GM12864 (cell line): ENCODE data around the gene UQCR10.

Source experiments
- DNase-seq: peaks from one replicate; pipeline ENCODE4 v3.0.0-alpha.2; 2011; ENCODE audit warnings: low read depth
- H3K4me3 ChIP-seq: 2 replicates; pipeline ENCODE4 v1.5.1; 2011; ENCODE audit warnings: mild to moderate bottlenecking, low read depth, low read length, control low read depth
- TF ChIP-seq, protein P1 (sequence below): IDR thresholded peaks from 2 replicates; pipeline ENCODE4 v1.5.1; 2011; ENCODE audit warnings: low read depth, mild to moderate bottlenecking, moderate library complexity, low read length, control low read depth, inconsistent platforms; ENCODE audit errors: missing control alignments

UQCR10 gene

DNA sequence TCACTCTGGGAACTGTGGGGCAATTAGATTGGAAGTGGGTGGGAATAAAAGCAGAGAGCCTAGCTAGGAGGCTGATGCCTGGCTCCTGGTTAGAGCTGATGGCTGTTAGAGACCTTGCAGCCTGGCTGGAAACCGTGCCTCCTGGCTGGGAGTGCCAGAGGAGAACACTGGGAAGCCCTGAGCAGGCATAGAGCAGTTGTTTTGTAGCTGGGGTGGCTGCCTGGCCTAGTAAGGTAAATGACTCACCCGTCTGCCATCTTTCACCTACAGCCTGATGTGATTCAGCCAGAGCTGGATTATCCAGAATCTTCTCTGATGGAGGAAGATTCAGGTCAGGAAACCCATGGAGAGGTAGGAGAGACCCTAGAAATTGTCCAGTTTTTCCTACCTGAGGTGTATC lies 6.1 kb downstream of the UQCR10 start:
- TF ChIP-seq, protein P1, sequence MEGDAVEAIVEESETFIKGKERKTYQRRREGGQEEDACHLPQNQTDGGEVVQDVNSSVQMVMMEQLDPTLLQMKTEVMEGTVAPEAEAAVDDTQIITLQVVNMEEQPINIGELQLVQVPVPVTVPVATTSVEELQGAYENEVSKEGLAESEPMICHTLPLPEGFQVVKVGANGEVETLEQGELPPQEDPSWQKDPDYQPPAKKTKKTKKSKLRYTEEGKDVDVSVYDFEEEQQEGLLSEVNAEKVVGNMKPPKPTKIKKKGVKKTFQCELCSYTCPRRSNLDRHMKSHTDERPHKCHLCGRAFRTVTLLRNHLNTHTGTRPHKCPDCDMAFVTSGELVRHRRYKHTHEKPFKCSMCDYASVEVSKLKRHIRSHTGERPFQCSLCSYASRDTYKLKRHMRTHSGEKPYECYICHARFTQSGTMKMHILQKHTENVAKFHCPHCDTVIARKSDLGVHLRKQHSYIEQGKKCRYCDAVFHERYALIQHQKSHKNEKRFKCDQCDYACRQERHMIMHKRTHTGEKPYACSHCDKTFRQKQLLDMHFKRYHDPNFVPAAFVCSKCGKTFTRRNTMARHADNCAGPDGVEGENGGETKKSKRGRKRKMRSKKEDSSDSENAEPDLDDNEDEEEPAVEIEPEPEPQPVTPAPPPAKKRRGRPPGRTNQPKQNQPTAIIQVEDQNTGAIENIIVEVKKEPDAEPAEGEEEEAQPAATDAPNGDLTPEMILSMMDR: no peak
- H3K4me3 ChIP-seq: no peak overlapping the region
- no peak for DNase-seq

DNA sequence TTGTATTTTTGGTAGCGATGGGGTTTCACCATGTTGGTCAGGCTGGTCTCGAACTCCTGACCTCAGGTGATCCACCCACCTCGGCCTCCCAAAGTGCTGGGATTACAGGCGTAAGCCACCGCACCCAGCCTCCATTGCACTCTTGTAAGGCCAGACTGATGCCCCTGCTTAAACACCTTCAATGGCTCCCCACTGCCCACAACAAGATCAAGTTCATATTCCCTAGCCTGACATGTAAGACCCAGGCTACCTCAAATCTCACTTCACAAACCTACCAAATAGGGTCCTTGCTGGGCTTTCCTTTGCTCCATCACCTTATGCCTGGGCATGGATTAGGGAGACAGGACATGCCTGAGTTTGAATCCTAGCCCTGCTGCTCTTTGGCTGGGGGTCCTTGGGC lies 13.1 kb downstream of the UQCR10 start:
- H3K4me3 ChIP-seq: no peak overlapping the region
- DNase-seq: no peak
- TF ChIP-seq, protein P1: no peak

DNA sequence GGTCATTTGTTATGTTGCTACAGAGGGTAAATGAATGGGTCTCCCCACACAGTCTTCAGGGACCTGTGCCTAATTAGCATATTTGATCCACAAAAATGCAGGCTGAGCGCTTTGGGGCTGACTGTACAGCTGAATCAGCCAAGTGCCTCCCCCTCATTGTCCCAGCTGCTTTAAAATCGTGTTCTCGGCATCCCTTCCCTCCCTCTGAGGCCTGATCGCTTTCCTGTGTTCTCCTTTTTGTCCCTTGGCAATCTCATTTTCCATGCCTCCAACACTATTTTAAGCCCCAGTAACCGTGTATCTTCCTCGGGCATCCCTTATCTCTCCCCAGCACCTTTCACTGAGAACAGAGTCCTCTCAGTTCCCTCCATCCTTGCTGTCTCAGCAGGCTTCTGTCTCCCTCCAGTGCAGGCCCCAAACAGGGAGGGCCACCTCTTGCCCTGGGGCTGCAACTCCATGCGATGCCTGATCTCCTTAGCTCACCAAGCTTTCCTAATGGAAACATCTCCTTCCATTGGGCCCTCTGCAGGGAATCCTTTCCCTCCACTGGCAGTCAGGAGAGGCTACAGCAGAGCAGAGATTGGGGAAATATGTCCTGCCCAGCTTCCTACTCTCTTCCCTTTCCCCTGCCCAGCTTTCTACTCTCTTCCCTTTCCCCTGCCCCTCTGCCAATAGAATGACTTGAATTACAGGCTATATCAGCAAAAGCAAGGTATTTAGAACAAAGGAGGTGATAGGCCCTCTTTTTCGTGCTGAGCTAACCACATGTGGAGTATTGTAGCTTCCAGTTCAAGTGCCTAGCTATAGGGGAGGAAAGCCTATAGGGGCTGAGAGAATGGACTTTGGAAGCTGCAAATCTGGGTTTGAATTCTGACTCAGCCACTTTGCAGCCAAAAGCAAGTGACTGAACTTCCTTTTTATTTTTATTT lies 13.8 kb downstream of the UQCR10 start:
- TF ChIP-seq, protein P1: no peak
- no peak for DNase-seq
- no peak overlapping the region for H3K4me3 ChIP-seq

DNA sequence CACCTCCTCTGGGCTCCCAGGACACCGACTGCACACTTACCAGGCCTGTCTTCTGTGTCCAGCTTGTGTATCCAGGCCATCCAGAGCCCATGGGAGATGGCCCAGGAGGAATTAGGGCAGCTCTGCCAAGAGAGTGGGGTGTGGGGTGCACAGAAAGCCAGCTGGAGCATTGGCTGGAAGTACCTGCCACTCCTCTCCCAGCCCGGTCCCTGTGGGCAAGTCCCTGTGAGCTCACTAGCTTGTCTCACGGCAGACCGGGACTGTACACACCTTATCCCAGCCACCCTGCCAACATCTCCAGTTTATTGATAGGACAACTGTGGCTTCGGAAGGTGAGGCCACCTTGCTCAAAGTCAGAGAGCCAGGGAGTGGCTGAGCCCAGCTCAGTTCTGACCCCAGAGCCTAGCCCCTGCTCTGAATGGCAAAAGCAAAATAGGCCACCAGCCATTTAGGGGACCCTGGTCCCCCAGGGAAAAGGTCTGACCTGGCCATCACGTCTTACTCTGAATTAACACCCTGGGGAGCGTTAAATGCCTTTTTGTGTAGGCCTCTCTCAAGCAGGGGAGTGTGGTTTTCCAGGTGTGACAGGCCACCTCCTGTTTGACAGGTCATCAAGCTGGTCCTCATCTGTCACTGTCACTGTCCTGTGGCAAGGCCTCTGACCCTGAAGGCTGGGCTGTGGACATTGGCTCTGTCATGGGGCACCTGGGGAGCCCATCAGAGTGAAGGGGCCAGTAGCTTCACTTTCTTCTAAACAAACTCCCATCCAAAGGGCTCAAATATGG lies 15.1 kb downstream of the UQCR10 start:
- DNase-seq: no peak
- TF ChIP-seq, protein P1: no peak
- H3K4me3 ChIP-seq: no peak overlapping the region

DNA sequence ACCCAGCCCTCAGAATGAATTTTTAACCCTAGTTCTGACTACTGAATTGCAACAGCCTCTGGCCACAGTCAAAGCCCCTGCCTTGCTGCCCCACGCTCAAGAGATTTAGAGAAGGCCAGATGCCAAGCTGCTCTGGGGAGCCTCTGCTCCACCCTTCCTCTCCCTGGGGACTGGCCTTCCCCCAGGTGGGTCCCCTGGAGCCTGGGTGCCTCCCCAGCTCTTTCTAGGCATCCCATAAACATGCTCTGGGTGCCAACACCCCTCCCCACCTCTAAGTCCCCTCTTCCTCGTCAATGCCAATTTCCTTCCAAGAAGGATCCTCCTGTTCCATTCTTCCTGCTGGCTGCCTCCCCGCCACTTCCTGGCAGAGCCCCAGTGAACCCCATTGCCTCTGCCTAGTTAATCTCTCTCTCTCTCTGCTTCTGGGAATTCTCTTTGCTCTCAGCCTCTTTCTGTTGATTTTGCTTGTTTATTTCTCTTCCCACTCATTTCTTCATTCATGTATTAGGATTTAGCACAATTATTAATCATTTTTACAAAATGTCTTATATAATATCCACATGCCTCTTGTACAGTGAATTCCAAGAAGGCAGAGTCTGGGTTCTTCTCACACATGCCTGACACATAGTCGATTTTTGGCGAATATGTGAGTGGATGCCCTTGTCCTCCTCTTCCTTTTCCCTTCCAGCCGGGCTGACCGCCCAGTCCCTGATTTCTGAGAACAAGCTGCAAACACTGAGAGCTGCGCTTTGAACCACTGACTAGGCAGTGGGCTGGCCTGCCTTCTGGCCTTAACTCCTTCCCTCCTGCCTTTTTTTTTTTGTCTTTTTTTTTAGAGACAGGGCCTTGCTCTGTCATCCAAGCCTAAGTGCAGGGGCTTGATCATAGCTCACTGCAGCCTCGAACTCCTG lies 17.5 kb downstream of the UQCR10 start:
- no peak overlapping the region for H3K4me3 ChIP-seq
- TF ChIP-seq, protein P1: no peak
- no peak for DNase-seq

DNA sequence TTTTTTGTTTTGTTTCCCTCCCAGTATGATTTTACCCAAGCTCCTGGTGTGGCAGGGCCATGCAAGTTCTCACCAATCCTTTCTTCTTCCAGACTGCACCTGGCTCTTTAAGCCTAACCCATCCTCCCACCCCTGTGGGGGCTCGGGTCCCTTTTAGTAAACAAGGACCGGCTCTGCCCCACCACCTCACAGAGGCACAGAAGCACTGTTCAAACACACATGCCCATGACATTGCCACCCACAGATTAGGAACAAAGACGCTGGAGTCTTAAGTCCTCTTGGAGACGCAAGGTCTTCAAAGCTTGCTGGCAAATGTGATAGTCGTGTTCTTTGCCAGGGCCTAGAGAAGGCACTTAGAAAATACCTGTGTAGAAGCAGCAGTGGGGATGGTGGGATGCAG lies 18.9 kb downstream of the UQCR10 start:
- no peak for DNase-seq
- TF ChIP-seq, protein P1: no peak
- H3K4me3 ChIP-seq: no peak overlapping the region
